IMR-90 (cell line): ENCODE data around the gene MS4A6A.

Experiments used
- MXI1 ChIP-seq: IDR thresholded peaks from 2 replicates; pipeline ENCODE4 v1.6.1; 2012; ENCODE audit warnings: low read depth, mild to moderate bottlenecking, low read length, moderate library complexity, borderline replicate concordance
- RAD21 ChIP-seq: IDR thresholded peaks from 2 replicates; pipeline ENCODE4 v1.6.1; 2012; ENCODE audit warnings: low read length, improper control_type of control experiment

- TF ChIP-seq MXI1 (no peak), RAD21 (no peak)
Measured at GRCh38 chr11:60221181-60221580, 38.3 kb upstream of the MS4A6A start.
